GM12801 (cell line): ENCODE results near the gene C12orf60.

Experiments
- CTCF ChIP-seq: IDR thresholded peaks from one replicate; pipeline ENCODE4 v1.5.1; 2011; ENCODE audit warnings: control low read depth; ENCODE audit not compliant: insufficient read length; ENCODE audit errors: extremely low read depth

Gene C12orf60

GRCh38 chr12:14827043-14827442, 23.6 kb downstream of the C12orf60 start:
- no peak for TF ChIP-seq CTCF

- no peak for TF ChIP-seq CTCF
These were observed 25.4 kb downstream of the C12orf60 start for GRCh38 chr12:14828892-14829291.

- TF ChIP-seq CTCF = no peak
These were observed 29.9 kb downstream of the C12orf60 start for GRCh38 chr12:14833336-14833735.

- TF ChIP-seq CTCF = no peak
These were observed 30.5 kb downstream of the C12orf60 start for GRCh38 chr12:14833952-14834351.

GRCh38 chr12:14834509-14834908, 31.0 kb downstream of the C12orf60 start:
- no peak for TF ChIP-seq CTCF

- no peak for TF ChIP-seq CTCF
These were observed 33.1 kb downstream of the C12orf60 start for GRCh38 chr12:14836336-14837210.

- TF ChIP-seq CTCF = no peak
These were observed 35.8 kb downstream of the C12orf60 start for GRCh38 chr12:14839262-14839661.
